Glutamatergic neuron (in vitro differentiated cells): ENCODE measurements around the gene FBXL3. TPM values are rescaled to one million over a fixed set of nuclear protein-coding genes. Genes with fewer than 3 reads are reported as not detected.
"Not testable (repeated sequence)": the region's sequence is repeated elsewhere in the genome, so short reads cannot be mapped to it uniquely, and the experiment has no call there.

Experiments used
- DNase-seq: peaks from one replicate; pipeline ENCODE4 v3.0.0; 2022
- H3K27ac Mint-ChIP-seq: one replicate; pipeline ENCODE4 v1.8.0; 2020; ENCODE audit warnings: mild to moderate bottlenecking, mixed read lengths, inconsistent platforms; ENCODE audit not compliant: unreplicated experiment
- H3K27me3 Mint-ChIP-seq: one replicate; pipeline ENCODE4 v1.8.0; 2020; ENCODE audit warnings: mild to moderate bottlenecking, moderate library complexity, mixed read lengths, inconsistent platforms; ENCODE audit not compliant: unreplicated experiment
- H3K36me3 Mint-ChIP-seq: one replicate; pipeline ENCODE4 v1.8.0; 2020; ENCODE audit warnings: mild to moderate bottlenecking, mixed read lengths, inconsistent platforms; ENCODE audit not compliant: unreplicated experiment
- H3K4me1 Mint-ChIP-seq: one replicate; pipeline ENCODE4 v1.8.0; 2020; ENCODE audit warnings: mild to moderate bottlenecking, low read depth, mixed read lengths, inconsistent platforms; ENCODE audit not compliant: unreplicated experiment
- H3K4me3 Mint-ChIP-seq: one replicate; pipeline ENCODE4 v1.8.0; 2020; ENCODE audit warnings: mild to moderate bottlenecking, mixed read lengths, inconsistent platforms; ENCODE audit not compliant: unreplicated experiment
- H3K9me3 Mint-ChIP-seq: one replicate; pipeline ENCODE4 v1.8.0; 2020; ENCODE audit warnings: mild to moderate bottlenecking, moderate library complexity, mixed read lengths, inconsistent platforms; ENCODE audit not compliant: unreplicated experiment
- CTCF ChIP-seq: fragments of 200-600 bp; sonication (generic); IDR thresholded peaks from one replicate; pipeline ENCODE4 v1.5.0; 2021; ENCODE audit not compliant: partially characterized antibody, unreplicated experiment
- total RNA-seq: library from RNA; stranded (reverse); fragmentation: NEBNext Ultra II Directional; extraction: Animal tissue kit (Norgen Biotek cat#: 25700); gene quantifications from one replicate; pipeline ENCODE4 v1.2.1, GENCODE V29; 2021; ENCODE audit not compliant: unreplicated experiment

Gene FBXL3
- total RNA-seq, 1 donor from 2014 or later, result 27.1 TPM

GRCh38 chr13:76967031-76967430 lies 59.9 kb downstream of the FBXL3 start:
- no peak overlapping the region for H3K4me3 Mint-ChIP-seq
- H3K27ac Mint-ChIP-seq, result peak overlapping the region; percentile 97
- TF ChIP-seq CTCF, result no peak
- peaks cover 7% of the 10 kb centered on the region for H3K36me3 Mint-ChIP-seq
- peaks cover 7% of the 10 kb centered on the region for H3K27me3 Mint-ChIP-seq
- peaks cover 48% of the 10 kb centered on the region for H3K4me1 Mint-ChIP-seq
- H3K9me3 Mint-ChIP-seq, result peaks cover 5% of the 10 kb centered on the region
- DNase-seq, result no peak

GRCh38 chr13:76965759-76966421 lies 61.1 kb downstream of the FBXL3 start:
- Mint-ChIP-seq H3K27me3 (peaks cover 5% of the 10 kb centered on the region), H3K27ac (peak overlapping the region; percentile 78), H3K4me1 (peaks cover 41% of the 10 kb centered on the region), H3K36me3 (peaks cover 8% of the 10 kb centered on the region), H3K9me3 (peaks cover 5% of the 10 kb centered on the region), H3K4me3 (no peak overlapping the region)
- no peak for DNase-seq
- no peak for TF ChIP-seq CTCF

GRCh38 chr13:76959734-76960133 lies 67.2 kb downstream of the FBXL3 start:
- not testable (repeated sequence) for H3K27me3 Mint-ChIP-seq, H3K27ac Mint-ChIP-seq, DNase-seq, H3K4me3 Mint-ChIP-seq, H3K4me1 Mint-ChIP-seq
- H3K9me3 Mint-ChIP-seq, result peaks cover 15% of the 10 kb centered on the region
- H3K36me3 Mint-ChIP-seq, result peaks cover 21% of the 10 kb centered on the region

GRCh38 chr13:76958841-76959432 lies 68.0 kb downstream of the FBXL3 start:
- peaks cover 21% of the 10 kb centered on the region for H3K36me3 Mint-ChIP-seq
- no peak for DNase-seq

GRCh38 chr13:76955661-76956060 lies 71.3 kb downstream of the FBXL3 start:
- Mint-ChIP-seq H3K27me3 (peaks cover 6% of the 10 kb centered on the region), H3K4me1 (no peaks in the 10 kb centered on the region), H3K9me3 (peaks cover 15% of the 10 kb centered on the region), H3K36me3 (peaks cover 17% of the 10 kb centered on the region), H3K4me3 (no peak overlapping the region), H3K27ac (no peak overlapping the region)
- no peak for TF ChIP-seq CTCF
- DNase-seq, result no peak

More at GRCh38 chr13:76958841-76959432, 68.0 kb downstream of the FBXL3 start:
- Mint-ChIP-seq H3K4me1 (no peaks in the 10 kb centered on the region), H3K27me3 (peaks cover 2% of the 10 kb centered on the region), H3K27ac (no peak overlapping the region), H3K4me3 (no peak overlapping the region), H3K9me3 (peaks cover 15% of the 10 kb centered on the region)
- no peak for TF ChIP-seq CTCF

Other genes with a start within 250 kb of the FBXL3 start
- 11.3 TPM for gene KCTD12, start 140.8 kb downstream of the FBXL3 start, total RNA-seq
- not detected for gene ACOD1, start 78.6 kb downstream of the FBXL3 start, total RNA-seq
- gene CLN5, start 35.1 kb downstream of the FBXL3 start, total RNA-seq, result 14.6 TPM